CD4-positive, alpha-beta T cell treated with Interleukin-6 for 4 hours (primary cell): ENCODE measurements around the gene CDA.

Experiments used
- DNase-seq: peaks from one replicate; pipeline ENCODE4 v3.0.0-alpha.2; 2020; ENCODE audit warnings: mixed read lengths

CDA gene

DNA sequence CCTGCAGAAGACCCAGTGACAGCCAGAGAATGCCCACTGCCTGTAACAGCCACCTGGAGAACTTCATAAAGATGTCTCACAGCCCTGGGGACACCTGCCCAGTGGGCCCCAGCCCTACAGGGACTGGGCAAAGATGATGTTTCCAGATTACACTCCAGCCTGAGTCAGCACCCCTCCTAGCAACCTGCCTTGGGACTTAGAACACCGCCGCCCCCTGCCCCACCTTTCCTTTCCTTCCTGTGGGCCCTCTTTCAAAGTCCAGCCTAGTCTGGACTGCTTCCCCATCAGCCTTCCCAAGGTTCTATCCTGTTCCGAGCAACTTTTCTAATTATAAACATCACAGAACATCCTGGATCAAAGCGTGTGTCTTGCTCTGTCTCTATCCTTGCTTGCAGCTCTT is 29.7 kb downstream of the CDA start:
- DNase-seq = no peak

DNA sequence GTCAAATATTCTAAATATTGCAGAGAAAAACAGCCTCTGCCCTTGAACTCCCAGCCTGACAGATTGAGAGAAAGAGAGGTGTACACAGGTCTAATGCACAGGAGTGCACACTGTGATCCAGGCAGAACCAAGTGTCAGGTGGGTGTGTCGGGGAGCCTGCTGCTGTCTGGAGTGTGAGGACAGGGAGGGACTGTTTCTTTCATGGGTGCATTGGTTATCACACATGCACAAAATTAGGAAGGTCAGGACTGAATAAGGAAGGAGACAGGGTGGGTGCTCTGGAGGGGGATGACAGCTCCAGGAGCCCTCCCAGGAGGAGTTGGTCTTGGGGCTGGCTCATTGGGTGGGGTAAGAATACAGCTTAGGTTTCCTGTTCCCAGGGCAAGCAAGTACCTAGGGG is 31.1 kb downstream of the CDA start:
- DNase-seq = no peak

DNA sequence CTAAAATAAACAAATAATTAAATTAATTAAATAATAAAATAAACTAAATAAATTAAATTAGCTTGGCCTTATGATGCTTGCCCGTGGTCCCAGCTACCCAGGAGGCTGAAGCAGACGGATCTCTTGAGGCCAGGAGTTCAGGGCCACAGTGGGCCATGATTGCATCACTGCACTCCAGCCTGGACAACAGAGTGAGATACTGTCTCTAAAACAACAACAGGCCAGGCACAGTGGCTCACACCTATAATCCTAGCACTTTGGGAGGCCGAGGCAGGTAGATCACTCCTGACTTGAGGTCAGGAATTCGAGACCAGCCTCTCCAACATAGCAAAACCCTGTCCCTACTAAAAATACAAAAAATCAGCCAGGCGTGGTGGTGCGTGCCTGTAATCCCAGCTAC is 32.1 kb downstream of the CDA start:
- DNase-seq = no peak

DNA sequence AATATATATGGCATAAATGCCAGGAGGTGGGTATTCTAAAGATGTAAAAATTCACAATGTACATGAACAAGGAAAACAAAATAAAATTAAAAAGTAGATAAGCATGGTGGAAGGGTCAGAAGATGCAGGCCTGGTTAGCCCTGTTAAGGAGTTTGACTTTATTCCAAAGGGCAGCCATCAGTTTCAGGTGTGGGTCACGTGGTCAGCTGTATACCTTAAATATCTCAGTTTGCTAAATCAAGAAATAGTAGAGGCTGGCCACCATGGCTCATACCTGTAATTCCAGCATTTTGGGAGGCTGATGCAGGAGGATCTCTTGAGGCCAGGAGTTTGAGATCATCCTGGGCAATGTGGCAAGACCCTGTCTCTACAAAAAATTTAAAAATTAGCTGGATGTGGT is 35.8 kb downstream of the CDA start:
- no peak for DNase-seq

DNA sequence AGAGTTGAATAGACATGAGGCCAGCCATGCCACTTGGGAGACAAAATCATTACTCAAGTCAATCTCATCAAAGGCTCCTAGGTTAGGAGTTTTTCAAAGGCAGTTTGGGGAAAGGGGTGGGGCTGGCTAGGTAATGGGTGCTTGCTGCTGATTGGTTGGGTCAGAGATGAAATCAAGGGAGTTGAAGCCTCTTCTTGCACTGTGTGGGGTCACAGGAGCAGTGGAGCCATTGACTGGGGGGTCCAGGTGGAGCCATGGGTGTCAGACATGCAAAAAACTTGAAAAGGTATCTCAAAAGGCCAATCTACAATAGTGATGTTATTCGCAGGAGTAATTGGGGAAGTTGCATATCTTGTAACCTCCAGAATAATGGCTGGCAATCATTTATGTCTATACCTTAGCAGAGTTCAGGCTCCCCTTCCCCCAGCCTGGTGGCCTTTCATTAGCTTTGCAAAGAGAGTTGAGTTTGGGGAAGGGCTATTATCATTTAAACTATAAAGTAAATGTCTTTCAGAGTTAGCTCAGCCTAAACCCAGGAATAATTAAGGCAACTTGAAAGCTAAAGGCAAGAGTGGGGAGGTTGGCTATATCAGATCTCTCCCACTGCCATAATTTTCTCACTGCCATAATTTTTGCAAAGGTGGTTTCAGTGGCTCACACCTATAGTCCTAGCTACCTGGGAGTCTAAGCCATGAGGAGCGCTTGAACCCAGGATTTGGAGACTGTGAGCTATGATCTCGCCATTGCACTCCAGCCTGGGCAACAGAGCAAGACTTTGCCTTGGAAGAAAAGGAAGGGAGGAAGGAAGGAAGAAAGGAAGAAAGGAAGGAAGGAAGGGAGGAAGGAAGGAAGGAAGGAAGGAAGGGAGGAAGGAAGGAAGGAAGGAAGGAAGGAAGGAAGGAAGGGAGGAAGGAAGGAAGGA is 36.5 kb downstream of the CDA start:
- no peak for DNase-seq

DNA sequence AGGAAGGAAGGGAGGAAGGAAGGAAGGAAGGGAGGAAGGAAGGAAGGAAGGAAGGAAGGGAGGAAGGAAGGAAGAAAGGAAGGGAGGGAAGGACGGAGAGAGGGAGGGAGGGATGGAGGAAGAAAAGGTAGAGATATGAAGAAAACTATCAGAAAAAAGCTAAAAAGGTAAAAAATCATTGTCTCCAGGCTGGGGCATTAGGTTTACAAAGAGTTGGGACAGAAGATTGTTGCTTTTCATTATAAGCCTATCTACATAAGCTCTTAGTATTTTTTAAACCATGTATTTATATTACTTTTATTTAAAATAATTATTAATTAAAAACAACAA is 37.2 kb downstream of the CDA start:
- no peak for DNase-seq

DNA sequence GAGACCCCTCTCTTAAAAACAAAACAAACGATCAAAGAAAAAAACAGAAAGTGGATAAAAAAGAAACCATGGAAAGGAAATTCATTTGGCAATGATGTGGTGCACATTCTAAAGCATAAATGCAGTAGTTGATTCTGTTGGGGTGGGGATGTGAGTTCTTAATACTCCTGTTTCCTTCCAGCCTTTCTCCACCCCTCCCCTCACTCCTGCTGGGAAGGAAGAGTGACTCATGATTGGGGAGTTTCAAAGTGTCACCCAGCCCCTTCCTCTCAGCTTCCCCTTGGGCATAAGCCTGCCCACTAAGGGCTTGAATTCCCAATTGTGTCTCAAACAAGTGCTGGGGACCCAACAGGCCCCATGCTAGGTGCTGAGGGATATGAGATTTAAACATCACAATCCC is 37.6 kb downstream of the CDA start:
- DNase-seq = no peak

DNA sequence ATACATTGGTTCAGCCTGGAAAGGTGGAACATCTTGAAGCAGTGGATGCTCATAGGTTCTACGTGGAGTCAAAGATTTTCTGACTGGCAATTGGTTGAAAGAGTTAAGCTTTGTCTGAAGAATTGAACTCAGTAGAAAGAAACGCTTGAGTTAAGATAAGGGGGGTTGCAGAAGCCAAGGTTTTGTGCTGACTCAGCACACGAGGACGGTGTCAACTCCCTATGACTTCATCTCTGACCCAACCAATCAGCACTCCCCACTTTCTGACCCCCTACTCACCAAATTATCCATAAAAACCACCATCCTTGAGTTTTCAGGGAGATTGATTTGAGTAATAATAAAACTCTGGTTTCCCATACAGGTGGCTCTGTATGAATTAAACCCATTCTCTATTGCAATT is 41.8 kb downstream of the CDA start:
- no peak for DNase-seq

DNA sequence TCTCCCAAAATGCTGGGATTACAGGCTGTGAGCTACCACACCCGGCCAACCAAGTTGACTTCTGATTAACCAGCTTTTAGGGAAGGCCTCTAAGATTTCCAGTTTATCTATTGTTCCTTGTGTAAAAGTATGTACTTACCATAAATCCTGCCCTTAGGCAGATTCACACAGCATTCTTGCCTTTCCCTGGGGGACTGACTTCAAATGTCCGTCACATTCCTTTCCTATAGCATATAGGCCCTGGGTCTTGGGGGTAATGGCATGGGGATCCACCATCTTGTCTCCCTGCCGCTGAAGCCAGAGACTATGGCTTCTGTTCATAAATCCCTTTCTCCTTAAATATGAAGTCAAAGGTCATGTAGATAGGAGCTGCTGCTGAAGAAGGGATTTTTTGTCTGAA is 43.5 kb downstream of the CDA start:
- DNase-seq = no peak

DNA sequence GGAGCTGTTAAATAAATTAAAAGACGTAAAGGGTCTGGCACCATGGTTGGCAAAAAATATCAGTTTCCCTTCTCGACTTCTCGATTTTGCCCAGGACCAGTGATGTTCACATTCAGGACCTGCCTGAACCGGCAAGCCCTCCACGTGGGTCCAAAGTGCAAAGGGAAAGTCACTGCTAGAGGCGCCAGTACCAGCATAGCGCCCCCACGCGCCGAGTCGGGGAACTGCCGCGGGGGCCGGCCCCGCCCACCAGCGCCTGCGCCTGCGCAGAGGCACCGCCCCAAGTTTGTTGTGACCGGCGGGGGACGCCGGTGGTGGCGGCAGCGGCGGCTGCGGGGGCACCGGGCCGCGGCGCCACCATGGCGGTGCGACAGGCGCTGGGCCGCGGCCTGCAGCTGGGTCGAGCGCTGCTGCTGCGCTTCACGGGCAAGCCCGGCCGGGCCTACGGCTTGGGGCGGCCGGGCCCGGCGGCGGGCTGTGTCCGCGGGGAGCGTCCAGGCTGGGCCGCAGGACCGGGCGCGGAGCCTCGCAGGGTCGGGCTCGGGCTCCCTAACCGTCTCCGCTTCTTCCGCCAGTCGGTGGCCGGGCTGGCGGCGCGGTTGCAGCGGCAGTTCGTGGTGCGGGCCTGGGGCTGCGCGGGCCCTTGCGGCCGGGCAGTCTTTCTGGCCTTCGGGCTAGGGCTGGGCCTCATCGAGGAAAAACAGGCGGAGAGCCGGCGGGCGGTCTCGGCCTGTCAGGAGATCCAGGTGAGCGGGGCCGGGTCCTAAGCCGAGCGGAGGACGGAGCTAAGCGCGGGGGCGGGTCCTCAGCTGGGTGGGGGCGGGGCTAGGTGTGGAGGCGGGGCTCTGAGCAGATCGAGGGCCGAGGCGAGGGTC is 44.5 kb downstream of the CDA start, which contains the start of gene PINK1:
Gene PINK1, plus strand, starts transcription at position 269 of the 875 bp plus-strand sequence. Its CDS starts 91 bp downstream, at position 360.
- peak; percentile 84 for DNase-seq

DNA sequence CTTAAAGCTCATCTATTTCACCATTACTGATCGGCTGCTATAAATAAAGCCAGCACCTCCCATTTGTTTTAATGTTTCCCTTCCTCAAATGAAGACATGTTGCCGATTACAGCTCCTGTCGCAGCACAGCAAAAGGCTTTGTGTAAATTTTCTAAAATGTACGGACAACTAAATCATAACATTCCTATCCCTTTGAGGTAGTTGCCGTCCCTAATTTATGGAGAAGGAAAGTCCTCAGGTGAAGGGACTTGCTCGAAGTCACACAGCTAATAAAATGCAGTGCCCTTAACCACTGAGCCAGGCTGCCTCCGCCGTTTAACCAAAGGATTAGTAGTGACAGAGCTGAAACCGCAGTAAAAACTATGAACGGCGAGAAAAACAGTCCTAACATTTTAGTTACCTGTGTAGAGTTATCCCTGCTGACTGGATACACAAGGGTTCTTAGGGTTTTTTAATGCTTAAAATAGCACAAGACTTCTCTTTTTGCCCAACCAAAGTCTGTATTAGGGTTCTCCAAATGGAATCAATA is 45.2 kb downstream of the CDA start:
- DNase-seq = peak; percentile 37

DNA sequence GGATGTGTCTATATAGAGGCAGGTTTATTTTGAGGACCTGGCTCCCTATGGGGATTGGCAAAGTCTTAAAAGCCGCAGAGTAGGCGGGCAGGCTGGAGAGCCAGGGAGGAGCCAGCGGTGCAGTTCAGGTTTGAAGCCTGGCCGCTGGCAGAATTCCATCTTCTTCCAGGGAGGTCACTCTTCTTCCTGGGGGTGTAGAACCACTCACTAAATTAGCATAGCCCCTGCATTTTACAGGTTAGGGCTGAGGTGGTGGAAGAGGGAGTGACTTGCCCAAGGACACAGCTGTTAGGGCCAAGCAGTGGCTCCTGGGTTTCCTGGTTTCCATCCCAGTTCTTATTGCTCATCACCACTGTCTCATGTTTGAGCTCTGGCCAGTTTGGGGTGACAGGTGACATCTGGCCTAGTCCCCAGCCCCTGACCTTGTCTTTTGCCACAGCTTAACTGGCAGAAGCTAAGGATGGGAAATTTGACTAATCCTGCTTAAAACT is 45.7 kb downstream of the CDA start:
- peak; percentile 40 for DNase-seq

DNA sequence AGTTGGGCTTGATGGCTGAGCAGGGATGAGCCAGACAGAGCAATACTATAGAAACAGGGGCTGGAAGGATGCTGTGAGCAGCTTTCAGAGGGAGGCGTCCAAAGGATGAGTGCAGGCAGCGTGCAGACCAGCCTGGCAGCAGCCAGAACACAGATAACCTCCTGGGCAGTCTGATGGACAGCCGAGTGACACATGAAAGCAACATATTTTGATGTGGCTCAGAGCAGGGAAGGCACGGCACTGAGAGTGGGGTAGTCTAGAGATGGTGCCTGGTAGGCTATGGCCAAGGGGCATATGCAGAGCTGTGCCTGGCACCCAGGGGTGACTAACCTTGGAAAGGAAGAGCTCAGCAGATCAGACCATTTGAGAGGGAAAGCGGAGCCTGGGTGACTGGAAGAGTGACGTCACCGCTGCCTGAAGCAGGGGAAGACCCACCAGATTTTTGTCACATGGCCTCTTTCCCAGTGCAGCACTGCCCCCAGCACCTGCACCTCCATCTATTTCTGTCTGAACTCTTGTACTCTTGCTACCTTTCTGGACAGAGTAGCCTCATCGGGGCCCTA is 48.0 kb downstream of the CDA start:
- DNase-seq = no peak

DNA sequence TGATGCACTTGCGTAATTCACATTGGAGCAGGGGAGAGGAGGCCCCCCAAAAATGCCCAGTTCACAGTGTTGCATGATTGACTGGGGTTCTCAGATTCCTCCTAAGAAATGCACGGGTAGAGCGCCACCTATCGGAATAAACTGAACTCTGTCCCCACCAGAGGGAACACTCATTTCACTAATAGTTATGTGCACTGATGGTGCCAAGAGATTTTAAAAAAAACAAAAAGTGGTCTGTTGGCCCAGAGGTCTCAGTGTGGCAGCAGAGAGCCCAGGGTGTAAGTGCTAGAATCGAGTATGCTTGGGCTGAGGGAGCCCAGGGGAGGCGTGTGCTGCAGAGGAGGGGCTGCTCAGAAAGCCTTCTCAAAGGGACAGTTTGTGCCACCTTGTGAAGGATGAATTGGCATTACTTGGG is 51.3 kb downstream of the CDA start:
- peak; percentile 66 for DNase-seq

DNA sequence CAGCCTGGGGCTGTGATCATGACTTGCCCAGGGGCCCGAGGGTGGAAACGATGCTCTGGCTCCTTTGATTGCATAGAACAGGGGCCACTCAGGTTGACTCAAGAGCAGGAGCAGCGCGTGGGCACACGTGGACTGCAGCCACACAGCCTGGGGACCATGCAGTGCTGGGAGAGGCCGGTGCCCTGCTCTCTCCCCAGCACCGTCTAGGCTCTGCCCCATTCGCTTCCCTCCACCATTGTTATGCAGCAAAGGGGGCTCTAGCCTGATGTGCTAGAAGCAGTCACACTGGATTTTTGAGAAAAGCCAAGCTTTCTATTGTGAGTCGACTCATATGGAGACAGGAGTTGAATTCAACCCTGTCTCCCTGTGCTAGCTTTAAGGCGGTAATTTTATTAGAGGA is 53.1 kb downstream of the CDA start:
- no peak for DNase-seq

DNA sequence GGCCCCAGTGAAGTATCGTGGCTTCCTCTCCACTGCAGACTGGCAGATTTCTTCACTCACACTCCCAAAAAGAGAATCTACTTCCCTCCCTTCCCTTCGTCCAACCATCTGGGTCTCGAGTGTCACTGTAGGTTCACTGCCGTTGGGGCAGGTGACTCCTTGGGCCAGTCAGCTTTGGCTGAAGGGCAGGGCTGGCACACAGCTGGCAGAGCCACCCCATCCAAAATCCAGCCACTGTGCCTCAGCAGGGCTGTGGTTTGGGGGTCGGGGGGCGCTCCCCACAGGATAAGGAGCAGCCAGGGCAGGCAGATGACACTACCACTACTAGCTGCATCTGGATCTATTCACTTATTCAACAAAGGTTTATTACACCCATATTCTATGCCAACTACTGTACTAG is 54.2 kb downstream of the CDA start:
- no peak for DNase-seq

DNA sequence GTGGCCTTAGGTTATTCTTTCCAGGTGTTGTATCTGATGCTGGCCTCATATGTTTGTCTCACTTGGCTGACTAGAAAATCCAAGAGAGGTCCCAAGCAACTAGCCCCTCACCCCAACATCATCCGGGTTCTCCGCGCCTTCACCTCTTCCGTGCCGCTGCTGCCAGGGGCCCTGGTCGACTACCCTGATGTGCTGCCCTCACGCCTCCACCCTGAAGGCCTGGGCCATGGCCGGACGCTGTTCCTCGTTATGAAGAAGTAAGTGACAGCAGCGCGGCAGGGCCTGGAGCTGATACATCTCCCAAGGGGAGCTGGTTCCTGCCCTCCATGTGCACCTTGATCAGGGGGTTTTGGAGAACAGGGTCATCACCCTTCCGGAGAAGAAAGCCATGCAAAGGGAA is 55.5 kb downstream of the CDA start:
- no peak for DNase-seq

DNA sequence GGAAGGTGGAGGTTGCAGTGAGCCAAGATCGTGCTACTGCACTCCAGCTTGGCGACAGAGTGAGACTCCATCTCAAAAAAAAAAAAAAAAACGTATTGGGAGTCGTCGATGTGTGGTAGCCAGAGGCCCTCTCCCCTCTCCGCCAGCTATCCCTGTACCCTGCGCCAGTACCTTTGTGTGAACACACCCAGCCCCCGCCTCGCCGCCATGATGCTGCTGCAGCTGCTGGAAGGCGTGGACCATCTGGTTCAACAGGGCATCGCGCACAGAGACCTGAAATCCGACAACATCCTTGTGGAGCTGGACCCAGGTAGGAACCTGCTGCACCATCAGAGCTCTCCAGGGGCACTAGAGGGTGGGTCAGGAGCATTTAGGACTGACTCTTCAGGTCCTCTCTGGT is 56.5 kb downstream of the CDA start:
- no peak for DNase-seq

DNA sequence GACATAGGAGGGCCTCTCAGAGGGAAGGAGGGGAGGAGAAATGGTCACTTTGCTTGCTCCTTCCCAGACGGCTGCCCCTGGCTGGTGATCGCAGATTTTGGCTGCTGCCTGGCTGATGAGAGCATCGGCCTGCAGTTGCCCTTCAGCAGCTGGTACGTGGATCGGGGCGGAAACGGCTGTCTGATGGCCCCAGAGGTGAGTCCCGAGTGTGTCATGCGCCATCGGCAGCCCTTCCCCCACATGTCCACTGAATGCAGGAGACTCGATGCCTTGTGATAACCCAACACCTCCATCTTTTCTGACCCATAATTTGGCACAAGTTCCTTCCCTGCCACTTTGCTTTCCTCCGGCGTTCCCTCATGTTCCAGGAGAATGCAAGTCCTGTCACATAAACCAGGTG is 59.5 kb downstream of the CDA start:
- no peak for DNase-seq

DNA sequence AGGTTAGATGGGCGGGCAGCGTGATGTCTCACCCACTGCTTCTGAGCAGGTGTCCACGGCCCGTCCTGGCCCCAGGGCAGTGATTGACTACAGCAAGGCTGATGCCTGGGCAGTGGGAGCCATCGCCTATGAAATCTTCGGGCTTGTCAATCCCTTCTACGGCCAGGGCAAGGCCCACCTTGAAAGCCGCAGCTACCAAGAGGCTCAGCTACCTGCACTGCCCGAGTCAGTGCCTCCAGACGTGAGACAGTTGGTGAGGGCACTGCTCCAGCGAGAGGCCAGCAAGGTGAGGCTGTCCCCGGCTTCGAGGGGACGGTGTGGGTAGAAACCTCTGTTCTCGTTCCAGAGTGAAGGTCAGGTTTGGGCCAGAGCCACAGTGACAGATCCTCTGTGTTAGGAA is 60.0 kb downstream of the CDA start:
- DNase-seq = no peak

DNA sequence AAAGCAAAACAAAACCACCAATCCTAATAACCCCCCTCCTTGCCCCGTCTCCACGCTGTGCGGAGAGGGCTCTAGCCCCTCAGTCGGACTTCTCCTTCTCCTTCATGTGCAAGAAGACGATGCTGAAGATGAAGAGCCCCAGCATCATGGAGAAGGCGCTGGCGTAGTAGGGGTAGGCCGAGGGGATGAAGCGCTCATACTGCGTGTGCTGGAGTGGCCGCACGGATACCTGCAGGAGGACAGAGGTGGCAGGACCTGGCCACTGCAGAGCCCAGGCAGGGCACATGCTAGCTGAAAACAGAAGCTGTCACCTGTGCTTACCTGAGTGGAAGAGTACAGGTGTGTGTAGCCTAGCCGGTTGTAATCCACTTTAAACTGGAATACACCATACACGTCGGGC is 63.4 kb downstream of the CDA start:
- no peak for DNase-seq

DNA sequence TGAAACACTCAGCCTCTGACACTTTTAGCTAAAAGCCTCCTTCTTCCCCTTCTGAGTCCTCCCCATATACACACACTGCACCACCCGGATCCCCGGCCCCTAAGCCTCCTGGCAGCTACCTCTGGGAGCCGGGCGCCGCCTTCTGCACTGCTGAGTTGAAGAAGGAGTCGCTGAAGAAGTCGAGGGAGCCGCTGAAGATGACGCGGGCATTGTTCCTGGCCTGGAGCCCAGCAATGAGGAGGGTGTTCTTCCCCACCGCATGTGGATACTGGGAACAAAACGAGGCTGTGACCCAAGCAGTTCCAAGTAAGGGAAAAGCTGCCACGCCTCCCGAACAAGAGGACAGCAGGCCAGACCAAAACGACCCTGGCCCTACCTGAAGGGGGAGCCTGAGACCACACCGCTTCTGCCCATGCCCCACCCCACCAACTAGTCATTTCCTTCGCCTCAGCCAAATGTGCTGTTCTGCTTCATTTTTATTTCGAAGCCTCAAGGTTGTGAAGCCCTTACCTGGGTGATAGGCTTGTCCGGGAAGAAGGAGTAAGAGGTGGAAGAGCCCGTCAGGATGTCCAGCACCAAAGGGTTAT is 65.3 kb downstream of the CDA start:
- no peak for DNase-seq

DNA sequence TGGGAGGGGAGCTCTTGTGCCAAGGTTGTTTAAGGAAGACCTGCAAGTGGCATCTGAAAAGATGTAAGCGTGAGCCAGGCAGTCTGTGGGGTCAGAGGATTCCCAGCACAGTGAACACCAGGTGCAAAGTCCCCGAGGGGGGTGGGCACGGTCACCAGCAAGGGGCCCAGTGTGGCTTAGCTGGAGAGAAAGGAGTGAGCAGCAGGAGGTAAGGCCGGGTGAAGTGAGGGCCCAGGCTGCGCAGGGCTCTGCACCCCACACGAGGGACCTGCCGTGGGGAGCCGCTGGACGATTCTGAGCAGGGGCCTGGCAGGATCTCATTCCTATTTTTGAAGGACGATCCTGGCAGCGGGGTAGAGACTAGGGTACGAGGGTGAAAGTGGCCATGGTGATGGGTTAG is 68.1 kb downstream of the CDA start:
- DNase-seq = no peak
